H4 (cell line): Measurements from ENCODE around the gene PIK3R2. TPM values are rescaled to one million over a fixed set of nuclear protein-coding genes. Genes with fewer than 3 reads are reported as not detected.
"Not testable (repeated sequence)": the region's sequence is repeated elsewhere in the genome, so short reads cannot be mapped to it uniquely, and the experiment has no call there.

ENCODE experiments used
- DNase-seq: peaks from one replicate; pipeline ENCODE4 v3.0.0-alpha.2; 2015; ENCODE audit warnings: low spot score
- total RNA-seq: library from RNA; depleted of rRNA; stranded (reverse); fragments of >200 nt; shearing (Covaris generic); gene quantifications from 2 replicates; pipeline ENCODE4 v1.2.3, GENCODE V29; 2014; rRNA removed

Gene PIK3R2
- total RNA-seq: 9.8 and 25.1 TPM in 2 replicates

GRCh38 chr19:18152817-18153555, at the start of gene PIK3R2:
TSS of gene PIK3R2 (plus strand) at chr19:18153163. CDS start at chr19:18155880, 2,717 bp downstream.
- DNase-seq: peak; percentile 99

GRCh38 chr19:18104793-18105131, 48.2 kb upstream of the PIK3R2 start:
- no peak for DNase-seq

- DNase-seq: not testable (repeated sequence)
Observed at GRCh38 chr19:18105259-18105658, 47.7 kb upstream of the PIK3R2 start.

GRCh38 chr19:18107235-18107634, 45.7 kb upstream of the PIK3R2 start:
- DNase-seq: no peak

GRCh38 chr19:18108897-18109296, 44.1 kb upstream of the PIK3R2 start:
- no peak for DNase-seq

GRCh38 chr19:18109341-18109732, 43.6 kb upstream of the PIK3R2 start:
- DNase-seq: no peak

- no peak for DNase-seq
Observed at GRCh38 chr19:18109733-18110608, 43.0 kb upstream of the PIK3R2 start.

- DNase-seq: no peak
Observed at GRCh38 chr19:18110609-18111232, 42.2 kb upstream of the PIK3R2 start.

- DNase-seq: peak; percentile 84
Observed at GRCh38 chr19:18112989-18113478, 39.9 kb upstream of the PIK3R2 start.

GRCh38 chr19:18113827-18114226, 39.1 kb upstream of the PIK3R2 start:
- DNase-seq: no peak

- DNase-seq: no peak
Observed at GRCh38 chr19:18114483-18114882, 38.5 kb upstream of the PIK3R2 start.

GRCh38 chr19:18117364-18117691, 35.6 kb upstream of the PIK3R2 start:
- no peak for DNase-seq

GRCh38 chr19:18117692-18118378, 35.1 kb upstream of the PIK3R2 start:
- DNase-seq: peak; percentile 75

GRCh38 chr19:18118420-18119012, 34.4 kb upstream of the PIK3R2 start:
- DNase-seq: no peak

- no peak for DNase-seq
Observed at GRCh38 chr19:18119013-18119716, 33.8 kb upstream of the PIK3R2 start.

GRCh38 chr19:18119717-18120105, 33.3 kb upstream of the PIK3R2 start:
- no peak for DNase-seq

GRCh38 chr19:18120127-18120526, 32.8 kb upstream of the PIK3R2 start:
- no peak for DNase-seq

GRCh38 chr19:18121166-18121565, 31.8 kb upstream of the PIK3R2 start:
- no peak for DNase-seq

- DNase-seq: no peak
Observed at GRCh38 chr19:18122424-18122823, 30.5 kb upstream of the PIK3R2 start.

GRCh38 chr19:18122860-18123795, 29.8 kb upstream of the PIK3R2 start:
- no peak for DNase-seq
